ENCODE measurements around the gene CENPC.

CENPC gene

DNA sequence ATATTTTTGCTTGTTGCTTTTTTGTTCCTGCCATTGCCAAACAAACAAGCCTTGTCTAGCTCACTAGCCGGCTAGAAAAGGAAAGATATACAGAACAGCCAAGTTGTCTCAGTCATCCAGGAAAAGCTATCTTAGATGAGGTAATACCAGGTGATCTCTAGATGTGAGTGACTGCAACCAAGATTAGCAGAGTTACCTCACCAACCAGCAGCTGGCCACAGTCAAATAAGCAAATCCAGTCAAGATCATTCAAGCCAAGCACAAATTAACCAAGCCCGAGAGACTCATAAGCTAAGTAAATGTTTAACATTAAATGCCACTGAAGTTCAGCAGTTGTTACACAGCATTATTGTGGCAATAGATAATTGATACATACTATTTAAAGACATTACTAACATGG, 108.6 kb downstream of the CENPC start:
- Histone ChIP-seq H3K9ac (ENCODE audit: low read length) (no peak overlapping the region), H3F3A (ENCODE audit: insufficient read depth, low read length) (no peaks in the 10 kb centered on the region), H3K27ac (ENCODE audit: low read length) (no peak overlapping the region), H3K4me1 (ENCODE audit: low read length) (no peaks in the 10 kb centered on the region), H3K9me3 (replicated peaks; ENCODE audit: insufficient read depth, low read length) (no peaks in the 10 kb centered on the region), H3K27me3 (replicated peaks; ENCODE audit: insufficient read depth, low read length) (no peaks in the 10 kb centered on the region), H3K4me3 (ENCODE audit: low read length) (no peak overlapping the region), H2AFZ (ENCODE audit: low read length) (no peak overlapping the region), H3K79me2 (ENCODE audit: low read length) (no peaks in the 10 kb centered on the region), H4K20me1 (ENCODE audit: insufficient read depth, low read length) (no peaks in the 10 kb centered on the region), H3K9me2 (replicated peaks; ENCODE audit: insufficient read depth, low read length) (no peaks in the 10 kb centered on the region), H3K36me3 (replicated peaks; ENCODE audit: insufficient read depth, low read length) (no peaks in the 10 kb centered on the region), H3K4me2 (ENCODE audit: low read depth, low read length) (no peak overlapping the region)
- TF ChIP-seq EZH2 (optimal IDR thresholded peaks at IDR 0.05; ENCODE audit: low read depth, low read length) (no peak), EZH2phosphoT487 (IDR thresholded peaks at IDR 0.05; ENCODE audit: low read length) (no peak)
- TF ChIP-seq, protein P1, sequence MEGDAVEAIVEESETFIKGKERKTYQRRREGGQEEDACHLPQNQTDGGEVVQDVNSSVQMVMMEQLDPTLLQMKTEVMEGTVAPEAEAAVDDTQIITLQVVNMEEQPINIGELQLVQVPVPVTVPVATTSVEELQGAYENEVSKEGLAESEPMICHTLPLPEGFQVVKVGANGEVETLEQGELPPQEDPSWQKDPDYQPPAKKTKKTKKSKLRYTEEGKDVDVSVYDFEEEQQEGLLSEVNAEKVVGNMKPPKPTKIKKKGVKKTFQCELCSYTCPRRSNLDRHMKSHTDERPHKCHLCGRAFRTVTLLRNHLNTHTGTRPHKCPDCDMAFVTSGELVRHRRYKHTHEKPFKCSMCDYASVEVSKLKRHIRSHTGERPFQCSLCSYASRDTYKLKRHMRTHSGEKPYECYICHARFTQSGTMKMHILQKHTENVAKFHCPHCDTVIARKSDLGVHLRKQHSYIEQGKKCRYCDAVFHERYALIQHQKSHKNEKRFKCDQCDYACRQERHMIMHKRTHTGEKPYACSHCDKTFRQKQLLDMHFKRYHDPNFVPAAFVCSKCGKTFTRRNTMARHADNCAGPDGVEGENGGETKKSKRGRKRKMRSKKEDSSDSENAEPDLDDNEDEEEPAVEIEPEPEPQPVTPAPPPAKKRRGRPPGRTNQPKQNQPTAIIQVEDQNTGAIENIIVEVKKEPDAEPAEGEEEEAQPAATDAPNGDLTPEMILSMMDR (IDR thresholded peaks at IDR 0.05; ENCODE audit: low read length): no peak
- DNase-seq: no peak

DNA sequence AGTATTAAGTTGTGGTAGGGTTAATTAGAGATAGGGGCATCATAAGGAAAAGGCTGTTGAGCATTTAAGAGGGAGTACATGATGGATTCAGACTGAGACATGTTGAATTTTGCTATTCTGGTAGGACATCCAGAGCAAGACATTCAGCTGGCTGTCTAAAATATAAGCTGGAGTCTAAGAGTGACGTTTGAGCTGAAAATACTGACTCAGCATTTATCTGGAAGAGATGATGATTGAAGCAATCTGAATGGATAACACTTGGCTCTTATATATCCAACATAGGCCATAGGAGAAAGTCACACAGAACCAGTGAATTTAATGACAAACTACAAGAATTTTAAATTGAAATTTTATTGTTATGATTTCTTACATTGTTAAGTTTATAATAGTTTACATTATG, 114.3 kb downstream of the CENPC start:
- no peak for TF ChIP-seq EZH2 (optimal IDR thresholded peaks at IDR 0.05; ENCODE audit: low read depth, low read length)
- Histone ChIP-seq H3K79me2 (ENCODE audit: low read length) (no peaks in the 10 kb centered on the region), H3K27me3 (replicated peaks; ENCODE audit: insufficient read depth, low read length) (no peaks in the 10 kb centered on the region), H3K4me3 (ENCODE audit: low read length) (no peak overlapping the region), H3F3A (ENCODE audit: insufficient read depth, low read length) (no peaks in the 10 kb centered on the region), H3K36me3 (replicated peaks; ENCODE audit: insufficient read depth, low read length) (no peaks in the 10 kb centered on the region), H3K9me2 (replicated peaks; ENCODE audit: insufficient read depth, low read length) (no peaks in the 10 kb centered on the region), H3K9ac (ENCODE audit: low read length) (no peak overlapping the region), H4K20me1 (ENCODE audit: insufficient read depth, low read length) (no peaks in the 10 kb centered on the region), H2AFZ (ENCODE audit: low read length) (no peak overlapping the region), H3K9me3 (replicated peaks; ENCODE audit: insufficient read depth, low read length) (no peaks in the 10 kb centered on the region), H3K4me2 (ENCODE audit: low read depth, low read length) (no peak overlapping the region), H3K4me1 (ENCODE audit: low read length) (no peaks in the 10 kb centered on the region), H3K27ac (ENCODE audit: low read length) (no peak overlapping the region)
- DNase-seq: no peak

DNA sequence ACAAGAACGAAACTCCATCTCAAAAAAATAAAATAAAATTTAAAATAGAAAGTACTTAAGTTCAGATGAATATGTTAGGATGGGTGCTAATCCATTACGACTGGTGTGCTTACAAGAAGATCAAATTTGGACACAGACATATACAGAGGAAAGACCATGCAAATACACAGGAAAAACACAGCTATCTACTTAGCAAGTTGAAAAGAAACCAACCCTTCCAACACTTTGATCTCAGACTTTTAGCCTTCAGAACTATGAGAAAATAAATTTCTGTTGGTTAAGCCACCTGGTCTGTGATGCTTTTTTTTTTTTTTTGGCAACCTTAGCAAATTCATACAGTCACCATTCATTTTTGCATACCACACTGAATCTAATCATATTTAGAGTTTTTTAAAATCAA, 116.5 kb downstream of the CENPC start:
- no peak for TF ChIP-seq EZH2phosphoT487 (IDR thresholded peaks at IDR 0.05; ENCODE audit: low read length)
- TF ChIP-seq EZH2 (optimal IDR thresholded peaks at IDR 0.05; ENCODE audit: low read depth, low read length): no peak
- TF ChIP-seq, protein P1 (IDR thresholded peaks at IDR 0.05; ENCODE audit: low read length): no peak
- H3K79me2 ChIP-seq (ENCODE audit: low read length): no peaks in the 10 kb centered on the region
- H3K27ac ChIP-seq (ENCODE audit: low read length): no peak overlapping the region
- H3K9me2 ChIP-seq (replicated peaks; ENCODE audit: insufficient read depth, low read length): no peaks in the 10 kb centered on the region
- no peaks in the 10 kb centered on the region for H3K27me3 ChIP-seq (replicated peaks; ENCODE audit: insufficient read depth, low read length)
- no peaks in the 10 kb centered on the region for H3K4me1 ChIP-seq (ENCODE audit: low read length)
- H3K4me2 ChIP-seq (ENCODE audit: low read depth, low read length): no peak overlapping the region
- no peaks in the 10 kb centered on the region for H3F3A ChIP-seq (ENCODE audit: insufficient read depth, low read length)
- H3K9ac ChIP-seq (ENCODE audit: low read length): no peak overlapping the region
- DNase-seq: no peak
- H3K9me3 ChIP-seq (replicated peaks; ENCODE audit: insufficient read depth, low read length): no peaks in the 10 kb centered on the region
- H2AFZ ChIP-seq (ENCODE audit: low read length): no peak overlapping the region
- no peak overlapping the region for H3K4me3 ChIP-seq (ENCODE audit: low read length)
- no peaks in the 10 kb centered on the region for H3K36me3 ChIP-seq (replicated peaks; ENCODE audit: insufficient read depth, low read length)
- no peaks in the 10 kb centered on the region for H4K20me1 ChIP-seq (ENCODE audit: insufficient read depth, low read length)

All from MM.1S (cell line).